Esophagus muscularis mucosa (tissue), 4 donors: ENCODE measurements around the gene MRPL38. TPM values are rescaled to one million over a fixed set of nuclear protein-coding genes. Genes with fewer than 3 reads are reported as not detected.
"Not testable (repeated sequence)": the region's sequence is repeated elsewhere in the genome, so short reads cannot be mapped to it uniquely, and the experiment has no call there.

Experiments
- DNase-seq: peaks from one replicate; pipeline ENCODE4 v3.0.0-alpha.2; 2017; ENCODE audit errors: extremely low spot score
- H3K27ac ChIP-seq, 4 donors: fragments of 200-600 bp; sonication (generic); replicated peaks in 1 of 4; 1 replicate in 3 of 4; 2 replicates in 1 of 4; pipeline ENCODE4 v1.5.1; 2016 to 2019; ENCODE audit warnings: mild to moderate bottlenecking in 1 of 4
- H3K27me3 ChIP-seq, 4 donors: fragments of 200-600 bp; sonication (generic); one replicate each; pipeline versions ENCODE4 v1.5.1 to v1.6.0; 2016 to 2019
- H3K36me3 ChIP-seq, 4 donors: fragments of 200-600 bp; sonication (generic); one replicate each; pipeline ENCODE4 v1.5.1; 2016 to 2019
- H3K4me1 ChIP-seq, 4 donors: fragments of 200-600 bp; sonication (generic); one replicate each; pipeline ENCODE4 v1.5.1; 2016 to 2019
- H3K4me3 ChIP-seq, 4 donors: fragments of 200-600 bp; sonication (generic); 1 replicate in 2 of 4; 2 replicates in 2 of 4; pipeline ENCODE4 v1.5.1; 2016 to 2019; ENCODE audit warnings: mild to moderate bottlenecking in 4 of 4, moderate library complexity in 1 of 4
- H3K9me3 ChIP-seq, 4 donors: fragments of 200-600 bp; sonication (generic); 1 replicate in 3 of 4; 2 replicates in 1 of 4; pipeline ENCODE4 v1.5.1; 2016 to 2019
- CTCF ChIP-seq, 3 experiments: fragments of 200-600 bp in 2 of 3; fragments of 450-650 bp in 1 of 3; sonication (generic) in 2 of 3; IDR thresholded peaks; one replicate each; pipeline ENCODE4 v1.5.1; 2017 to 2019; ENCODE audit warnings: antibody characterized with exemption in 3 of 3, mild to moderate bottlenecking in 2 of 3, moderate library complexity in 1 of 3
- EP300 ChIP-seq: sonication (generic); formaldehyde crosslinking; IDR thresholded peaks from one replicate; pipeline ENCODE4 v1.6.1; 2017; ENCODE audit warnings: antibody characterized with exemption
- POLR2A ChIP-seq: fragments of 450-650 bp; IDR thresholded peaks from one replicate; pipeline ENCODE4 v1.6.1; 2017; ENCODE audit warnings: antibody characterized with exemption, moderate library complexity, mild to moderate bottlenecking, low read depth
- POLR2AphosphoS5 ChIP-seq, 2 donors: sonication (generic); formaldehyde crosslinking; IDR thresholded peaks; one replicate each; pipeline ENCODE4 v1.6.1; 2017; ENCODE audit warnings: antibody characterized with exemption in 2 of 2
- WGBS: methylation state at CpG from one replicate; pipeline ENCODE4 v1.1.5; 2018; 5-methylcytosine and 5-hydroxymethylcytosine counted together
- intact Hi-C: fragments of 100-400 bp; cut with DNase I; formaldehyde crosslinking; loops from one replicate; pipeline ENCODE4 v1.15.1; 2023
- total RNA-seq, 4 donors: library from RNA; depleted of rRNA; stranded (reverse); fragments of >200 nt; gene quantifications; one replicate each; pipeline versions ENCODE4 v1.1.0 to v1.2.1, GENCODE V29; 2016

MRPL38 gene
- total RNA-seq, 4 donors from 2014 or later, result 32.5 to 61.7 (median 44.1) TPM

DNA sequence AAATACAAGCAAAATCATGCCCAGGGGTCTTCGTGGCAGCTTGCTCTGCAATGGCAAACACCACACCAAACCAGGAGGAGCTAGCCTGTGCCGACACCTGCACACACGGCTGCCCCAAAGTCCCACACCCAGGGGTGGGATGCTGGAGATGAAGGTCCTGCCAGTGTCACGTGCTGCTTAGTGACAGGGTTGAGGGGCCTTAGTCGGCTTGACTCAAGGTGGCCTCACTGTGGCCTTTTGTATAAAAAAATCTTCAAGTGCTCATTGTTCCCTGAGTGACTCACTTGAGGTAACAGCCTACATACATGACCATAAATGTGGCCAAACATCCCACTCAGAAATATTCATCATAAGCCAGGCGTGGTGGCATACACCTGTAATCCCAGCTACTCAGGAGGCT lies 15.2 kb downstream of the MRPL38 start:
- Histone ChIP-seq H3K4me1 (peaks cover 5 to 26% (median 24%) of the 10 kb centered on the region in 4 donors), H3K9me3 (no peaks in the 10 kb centered on the region), H3K27me3 (no peaks in the 10 kb centered on the region), H3K27ac (no peak overlapping the region), H3K36me3 (peaks cover 12 to 56% (median 42%) of the 10 kb centered on the region in 4 donors), H3K4me3 (no peak overlapping the region)
- TF ChIP-seq EP300 (no peak), POLR2A (no peak), CTCF (IDR thresholded peaks at IDR 0.05) (no peak), POLR2AphosphoS5 (IDR thresholded peaks at IDR 0.05) (no peak)
- no peak for DNase-seq
- WGBS, result 78% methylated on average over 3 of the region's 6 CpGs
- intact Hi-C loops, result no loop called here

GRCh38 chr17:75888484-75888883 lies 16.2 kb downstream of the MRPL38 start:
- H3K27ac ChIP-seq, result no peak overlapping the region
- intact Hi-C loops, result no loop called here
- H3K9me3 ChIP-seq, result no peaks in the 10 kb centered on the region
- H3K4me3 ChIP-seq, result no peak overlapping the region
- H3K36me3 ChIP-seq, result peaks cover 12 to 56% (median 42%) of the 10 kb centered on the region in 4 donors
- TF ChIP-seq EP300 (no peak), CTCF (IDR thresholded peaks at IDR 0.05) (no peak), POLR2A (no peak), POLR2AphosphoS5 (IDR thresholded peaks at IDR 0.05) (no peak)
- no peaks in the 10 kb centered on the region for H3K27me3 ChIP-seq
- peaks cover 0 to 16% (median 14%) of the 10 kb centered on the region in 4 donors for H3K4me1 ChIP-seq
- 82% methylated on average over 6 of the region's 6 CpGs for WGBS
- DNase-seq, result no peak

- intact Hi-C loops, result not testable (repeated sequence)
Measured at GRCh38 chr17:75885860-75886259, 18.8 kb downstream of the MRPL38 start.

GRCh38 chr17:75885431-75885830 lies 19.3 kb downstream of the MRPL38 start:
- Histone ChIP-seq H3K27ac (no peak overlapping the region), H3K36me3 (peaks cover under 1 to 31% (median 19%) of the 10 kb centered on the region in 4 donors), H3K4me3 (no peak overlapping the region), H3K27me3 (no peaks in the 10 kb centered on the region), H3K4me1 (no peaks in the 10 kb centered on the region), H3K9me3 (no peaks in the 10 kb centered on the region)
- DNase-seq, result no peak
- intact Hi-C loops, result no loop called here
- TF ChIP-seq POLR2A (no peak), POLR2AphosphoS5 (IDR thresholded peaks at IDR 0.05) (no peak), EP300 (no peak), CTCF (IDR thresholded peaks at IDR 0.05) (no peak)
- 92% methylated on average over 8 of the region's 8 CpGs for WGBS

More at GRCh38 chr17:75885860-75886259, 18.8 kb downstream of the MRPL38 start:
- not testable (repeated sequence) for DNase-seq, H3K4me3 ChIP-seq, H3K27me3 ChIP-seq, H3K9me3 ChIP-seq, H3K4me1 ChIP-seq, H3K27ac ChIP-seq
- WGBS, result 88% methylated on average over 9 of the region's 9 CpGs
- H3K36me3 ChIP-seq, result peaks cover 4 to 35% (median 23%) of the 10 kb centered on the region in 4 donors

- TF ChIP-seq POLR2AphosphoS5 (IDR thresholded peaks at IDR 0.05) (no peak), CTCF (IDR thresholded peaks at IDR 0.05) (no peak), EP300 (no peak), POLR2A (no peak)
- intact Hi-C loops, result loop anchor here (5.0 kb wide), 1 partner anchor 35 kb away; no protein-coding TSS in a partner anchor
- Histone ChIP-seq H3K9me3 (no peaks in the 10 kb centered on the region), H3K27me3 (no peaks in the 10 kb centered on the region), H3K4me3 (no peak overlapping the region), H3K4me1 (peaks cover 8 to 15% (median 10%) of the 10 kb centered on the region in 4 donors), H3K36me3 (no peaks in the 10 kb centered on the region), H3K27ac (no peak overlapping the region)
- DNase-seq, result no peak
- WGBS, result 89% methylated on average over 12 of the region's 15 CpGs
Measured at GRCh38 chr17:75881678-75882454, 22.8 kb downstream of the MRPL38 start.
